DMS 273 (cell line): ENCODE results near the gene GBP2.
"Not testable (repeated sequence)": the region's sequence is repeated elsewhere in the genome, so short reads cannot be mapped to it uniquely, and the experiment has no call there.

Experiments
- DNase-seq: peaks from one replicate; lab custom pipeline; 2025; ENCODE audit not compliant: unreplicated experiment; lab: John Stamatoyannopoulos, UW

The GBP2 gene

GRCh38 chr1:89125913-89126580 lies at the start of gene GBP2:
TSS of gene GBP2 (minus strand) at chr1:89126114. CDS start at chr1:89121966, 4,148 bp downstream.
- DNase-seq = peak; percentile 48

- no peak for DNase-seq
Measured at GRCh38 chr1:89174491-89174890, 48.6 kb upstream of the GBP2 start.

- DNase-seq = no peak
Measured at GRCh38 chr1:89172468-89173143, 46.7 kb upstream of the GBP2 start.

GRCh38 chr1:89171067-89171438 lies 45.1 kb upstream of the GBP2 start:
- DNase-seq = no peak

GRCh38 chr1:89170170-89171066 lies 44.5 kb upstream of the GBP2 start:
- no peak for DNase-seq

GRCh38 chr1:89169166-89169565 lies 43.3 kb upstream of the GBP2 start:
- DNase-seq = no peak

GRCh38 chr1:89167590-89168230 lies 41.8 kb upstream of the GBP2 start:
- DNase-seq = no peak

- DNase-seq = no peak
Measured at GRCh38 chr1:89166705-89167104, 40.8 kb upstream of the GBP2 start.

GRCh38 chr1:89165811-89166210 lies 39.9 kb upstream of the GBP2 start:
- DNase-seq = no peak

- DNase-seq = no peak
Measured at GRCh38 chr1:89151047-89151446, 25.1 kb upstream of the GBP2 start.

GRCh38 chr1:89149976-89150375 lies 24.1 kb upstream of the GBP2 start:
- DNase-seq = no peak

- peak; percentile 19 for DNase-seq
Measured at GRCh38 chr1:89149229-89149628, 23.3 kb upstream of the GBP2 start.

GRCh38 chr1:89147678-89148658 lies 22.1 kb upstream of the GBP2 start:
- no peak for DNase-seq

- DNase-seq = no peak
Measured at GRCh38 chr1:89146721-89147120, 20.8 kb upstream of the GBP2 start.

GRCh38 chr1:89143484-89143883 lies 17.6 kb upstream of the GBP2 start:
- no peak for DNase-seq

GRCh38 chr1:89142160-89142559 lies 16.2 kb upstream of the GBP2 start:
- no peak for DNase-seq

- DNase-seq = no peak
Measured at GRCh38 chr1:89133747-89134146, 7.8 kb upstream of the GBP2 start.

GRCh38 chr1:89130716-89131115 lies 4.8 kb upstream of the GBP2 start:
- DNase-seq = no peak

- DNase-seq = no peak
Measured at GRCh38 chr1:89129911-89130310, 4.0 kb upstream of the GBP2 start.

GRCh38 chr1:89128003-89128458 lies 2.1 kb upstream of the GBP2 start:
- not testable (repeated sequence) for DNase-seq
